HUDEP-2 (cell line): ENCODE data around the gene TTLL13.

Experiments
- DNase-seq, 76 experiments: peaks; one replicate each; lab custom pipeline; 2025; ENCODE audit not compliant: unreplicated experiment in 76 of 76; lab: John Stamatoyannopoulos, UW

The TTLL13 gene

DNA sequence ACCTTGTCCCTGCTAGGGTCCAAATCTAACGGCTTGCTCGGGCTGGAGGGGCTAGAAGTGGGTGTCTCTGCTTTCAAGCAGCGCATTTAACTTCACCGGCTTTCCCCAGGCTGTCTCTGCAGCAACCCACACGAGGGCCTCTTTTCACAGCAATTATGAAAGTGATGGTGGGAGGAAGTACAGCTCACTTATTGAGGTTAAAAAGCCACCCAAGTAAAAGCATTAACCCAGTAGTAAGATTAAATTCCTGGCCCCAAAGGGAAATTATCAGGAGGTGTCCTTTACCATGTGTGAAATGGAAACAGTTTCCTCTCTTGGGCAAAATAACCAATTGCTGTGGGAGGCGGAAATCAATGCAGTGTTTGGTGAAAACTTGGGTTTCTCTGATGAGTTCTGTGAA is 57.2 kb downstream of the TTLL13 start:
- DNase-seq = no peak

DNA sequence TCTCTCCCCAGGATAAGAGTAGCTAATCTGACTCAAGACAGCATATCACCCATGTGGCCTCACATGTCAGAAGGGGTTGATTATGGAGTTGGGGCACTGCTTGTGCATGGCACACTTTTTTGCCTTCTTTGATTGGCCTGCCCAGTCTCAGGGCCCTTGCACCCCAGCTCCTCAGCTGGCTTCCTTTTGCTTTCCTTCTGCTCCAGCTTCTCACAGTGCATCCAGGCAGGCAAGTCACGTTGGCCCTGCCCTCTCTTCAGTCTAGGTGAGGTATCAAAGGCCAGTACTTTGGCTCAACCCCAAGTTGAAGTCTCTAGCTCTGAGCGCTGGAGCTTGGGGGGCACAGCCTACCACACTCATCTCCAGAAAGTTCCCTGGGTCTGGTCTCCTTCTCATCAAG is 58.3 kb downstream of the TTLL13 start:
- no peak for DNase-seq

DNA sequence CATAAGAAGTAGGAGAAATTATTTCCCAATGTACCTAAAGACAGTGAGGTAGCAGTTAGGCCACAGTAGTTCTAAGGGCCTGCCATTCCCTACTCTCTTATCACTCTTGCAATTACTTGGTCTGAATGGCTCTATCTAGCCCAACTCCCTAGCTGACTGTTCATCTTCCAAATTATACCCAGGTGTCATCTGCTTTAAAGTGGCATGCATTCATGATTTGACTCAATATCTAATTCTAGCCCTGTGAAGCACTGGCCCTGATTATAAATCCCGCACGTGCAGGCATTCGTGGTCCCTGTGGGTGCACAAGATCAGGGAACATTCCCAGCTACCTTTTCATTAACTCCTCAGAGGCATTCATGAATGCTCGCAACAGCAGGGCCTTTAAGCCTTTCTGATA is 59.7 kb downstream of the TTLL13 start:
- no peak for DNase-seq
